GM19193 (cell line): ENCODE measurements around the gene COBL.

Experiments used
- POLR2A ChIP-seq: IDR thresholded peaks from 4 replicates; pipeline ENCODE4 v1.6.1; 2011; ENCODE audit not compliant: insufficient read depth, insufficient read length; ENCODE audit errors: extremely low read depth

COBL gene

DNA sequence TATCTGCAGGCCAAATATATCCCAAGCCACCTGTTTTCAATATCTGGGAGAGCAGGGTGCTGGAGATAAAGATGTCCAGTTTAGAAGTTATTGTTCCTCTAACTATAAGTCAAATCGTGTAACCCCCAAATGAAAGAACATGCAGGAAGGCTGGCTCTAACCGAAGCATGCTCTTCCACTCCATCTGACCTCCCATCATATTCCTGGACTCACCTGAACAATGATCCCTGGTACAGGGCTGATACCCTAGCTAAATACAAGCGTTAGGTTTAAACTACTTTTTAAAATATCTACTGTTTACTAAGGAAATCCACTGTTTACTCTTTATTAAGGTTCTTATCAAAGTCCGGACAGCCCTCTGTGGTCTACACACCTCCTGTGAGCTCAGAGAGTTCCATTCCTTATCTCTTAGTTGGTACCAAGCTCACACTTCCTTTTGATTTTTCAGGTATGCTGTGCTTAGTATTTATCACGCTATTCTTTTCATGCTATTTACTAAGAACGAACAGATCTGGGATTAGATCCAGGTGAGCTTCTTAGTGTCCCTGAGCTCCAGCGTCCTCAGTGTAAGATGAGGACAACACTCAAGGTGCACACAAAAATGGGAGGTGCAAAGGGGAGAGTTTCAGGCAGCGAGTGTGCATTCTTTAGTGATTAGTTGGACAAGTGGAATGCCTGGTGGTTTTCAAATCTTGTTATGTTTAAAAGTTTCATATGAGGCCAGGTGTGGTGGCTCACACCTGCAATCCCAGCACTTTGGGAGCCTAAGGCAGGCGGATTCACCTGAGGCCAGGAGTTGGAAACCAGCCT is 23.6 kb upstream of the COBL start:
- TF ChIP-seq POLR2A, result no peak

DNA sequence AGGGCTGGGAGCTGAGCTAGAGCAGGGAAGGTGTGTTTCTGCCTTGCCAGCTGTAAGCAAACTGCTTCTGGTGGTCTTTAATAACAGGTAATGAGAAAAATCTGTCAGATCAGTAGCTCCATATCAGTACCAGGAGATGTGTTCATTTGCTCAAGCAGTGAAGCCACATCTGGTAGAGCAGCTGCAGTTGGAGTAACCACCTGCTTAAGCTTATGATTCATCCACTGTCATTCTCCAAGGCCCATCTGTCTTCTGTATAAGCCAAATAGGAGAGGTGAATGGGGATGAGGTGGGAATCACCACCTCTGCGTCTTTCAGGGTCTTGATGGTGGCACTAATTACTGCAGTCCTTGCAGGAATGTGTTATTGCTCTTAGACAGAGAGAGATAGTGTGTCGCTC is 18.4 kb upstream of the COBL start:
- TF ChIP-seq POLR2A, result no peak

DNA sequence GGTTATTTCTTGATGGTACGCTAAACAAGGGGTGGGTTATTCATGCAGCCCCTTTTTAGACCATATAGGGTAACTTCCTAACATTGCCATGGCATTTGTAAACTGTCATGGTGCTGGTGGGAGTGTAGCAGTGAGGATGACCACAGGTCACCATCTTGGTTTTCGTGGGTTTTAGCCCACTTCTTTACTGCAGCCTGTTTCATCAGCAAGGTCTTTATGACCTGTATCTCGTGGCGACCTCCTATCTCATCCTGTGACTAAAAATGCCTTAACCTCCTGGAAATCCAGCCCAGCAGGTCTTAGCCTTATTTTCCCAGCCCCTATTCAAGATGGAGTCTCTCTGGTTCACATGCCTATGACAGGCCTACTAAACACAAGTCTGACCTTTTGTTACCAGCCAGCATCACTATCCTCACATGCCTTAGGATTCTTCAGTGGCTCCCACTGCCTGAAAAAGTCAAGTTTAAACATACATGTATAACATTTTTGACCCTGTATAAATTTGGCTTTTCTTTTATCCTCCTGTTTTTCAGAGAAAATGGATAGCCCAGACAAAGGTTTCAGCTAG is 13.2 kb upstream of the COBL start:
- no peak for TF ChIP-seq POLR2A

- no peak for TF ChIP-seq POLR2A
Measured at GRCh38 chr7:51328351-51328801, 11.8 kb upstream of the COBL start.

DNA sequence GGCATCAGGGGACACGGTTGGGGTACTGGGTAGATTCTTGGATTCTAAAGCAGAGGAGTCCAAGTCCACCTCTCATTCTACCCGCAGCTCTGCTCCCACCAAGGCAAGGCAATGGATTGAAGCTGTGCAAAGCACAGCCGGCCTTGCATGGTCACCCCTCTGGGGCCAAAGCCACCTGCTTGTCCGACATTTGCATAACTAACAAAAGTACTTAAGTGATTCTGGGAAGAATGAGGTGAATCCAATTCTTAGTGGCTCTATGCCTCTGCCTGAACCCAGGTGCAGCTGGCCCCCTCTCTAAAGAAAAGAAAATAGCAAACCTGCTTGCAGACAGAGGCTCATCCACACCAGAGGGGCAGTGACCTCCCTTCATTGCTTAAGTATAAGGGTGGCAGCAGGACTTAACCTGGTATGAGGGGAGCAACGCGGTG is 10.7 kb upstream of the COBL start:
- no peak for TF ChIP-seq POLR2A

- TF ChIP-seq POLR2A, result no peak
Measured at GRCh38 chr7:51326656-51327286, 10.2 kb upstream of the COBL start.

DNA sequence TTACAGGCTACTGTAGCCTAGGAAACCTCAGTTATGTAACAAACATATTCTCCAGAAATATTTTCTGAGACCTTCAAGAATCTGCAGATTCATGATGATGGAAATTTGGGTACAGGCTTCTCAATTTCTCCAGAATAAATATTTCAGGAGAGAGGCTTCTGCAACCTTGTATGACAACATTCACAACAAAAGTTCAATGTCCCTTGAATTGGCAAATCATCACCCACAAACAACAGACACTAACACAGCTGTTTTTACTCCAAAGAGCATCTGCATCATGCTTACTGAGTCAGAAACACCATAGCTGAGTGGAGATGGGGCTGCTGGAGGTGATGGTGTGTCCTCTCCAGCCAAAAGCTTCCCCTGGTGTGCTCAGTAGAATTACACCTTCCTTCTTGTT is 9.3 kb upstream of the COBL start:
- TF ChIP-seq POLR2A, result no peak

DNA sequence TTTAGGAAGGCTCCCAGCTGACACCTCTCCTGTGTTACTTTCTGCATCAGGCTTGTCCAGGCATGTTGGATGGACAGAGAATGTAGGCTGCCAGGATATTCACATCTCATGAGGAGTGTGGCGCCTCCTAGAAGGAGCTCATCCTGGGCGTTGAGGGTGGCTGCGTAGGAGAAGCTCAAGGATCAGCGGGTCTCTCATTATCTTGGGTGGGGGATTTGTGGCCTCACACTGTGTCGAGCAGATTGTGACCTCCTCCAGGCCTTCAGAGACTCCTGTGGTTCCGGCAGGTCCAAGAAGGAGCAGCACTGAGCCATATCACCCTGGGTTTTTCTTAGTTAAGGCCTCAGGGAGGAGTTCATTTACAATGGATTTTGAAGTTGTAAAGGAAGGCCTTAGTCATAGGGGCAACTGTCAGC is 8.7 kb upstream of the COBL start:
- no peak for TF ChIP-seq POLR2A

- no peak for TF ChIP-seq POLR2A
Measured at GRCh38 chr7:51324206-51324898, 7.7 kb upstream of the COBL start.

GRCh38 chr7:51321961-51322515 is 5.4 kb upstream of the COBL start:
- no peak for TF ChIP-seq POLR2A

DNA sequence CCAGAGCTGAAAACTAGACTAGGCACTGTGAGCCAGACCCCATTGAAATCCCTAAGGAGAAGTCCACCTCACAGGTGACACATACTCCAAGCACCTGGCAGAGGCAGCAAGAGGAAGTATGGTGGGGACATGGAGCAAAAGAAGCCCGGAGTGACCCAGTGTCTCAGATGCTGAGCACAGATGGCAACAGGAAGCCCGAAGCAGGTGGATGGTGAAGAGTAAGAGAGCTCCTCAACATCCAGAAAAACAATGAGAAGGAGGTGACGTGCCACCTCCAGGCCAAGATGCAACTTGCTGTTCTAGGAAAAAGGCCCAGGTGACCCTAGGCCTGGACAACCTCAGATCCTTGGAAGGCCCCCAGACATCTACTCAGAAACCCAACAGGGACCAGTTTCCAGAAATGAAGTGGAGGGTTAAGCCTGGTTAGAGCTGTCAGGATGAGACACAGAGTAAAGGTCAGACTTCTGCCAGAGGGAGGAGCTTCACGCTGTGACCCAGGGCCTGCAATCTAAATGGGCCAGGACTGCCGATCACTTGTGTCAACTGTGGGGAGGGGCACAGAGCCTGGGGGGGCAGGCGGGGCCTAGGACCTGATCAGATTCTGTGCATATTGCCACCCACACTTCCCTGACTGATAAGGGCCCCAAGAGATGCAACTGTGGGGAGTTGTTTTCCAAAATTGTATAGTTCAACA is 2.4 kb upstream of the COBL start:
- no peak for TF ChIP-seq POLR2A

- TF ChIP-seq POLR2A, result no peak
Measured at GRCh38 chr7:51318001-51318400, 1.4 kb upstream of the COBL start.

DNA sequence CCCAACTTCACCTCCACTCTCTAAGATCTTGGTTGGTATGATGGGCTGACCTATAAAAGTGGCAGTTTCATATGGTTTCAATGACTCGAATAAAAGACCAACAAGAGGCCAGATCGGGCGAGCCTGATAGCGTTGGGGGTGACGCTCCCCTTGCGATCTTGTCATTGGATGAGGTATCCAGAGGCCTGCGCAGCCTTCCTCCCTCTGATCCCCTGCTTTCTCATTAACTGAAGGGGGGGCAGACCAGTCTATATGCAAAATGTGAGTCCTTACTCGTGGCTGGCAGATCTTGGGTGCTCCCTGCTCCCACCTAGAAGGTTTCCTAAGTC is 937 bp upstream of the COBL start:
- TF ChIP-seq POLR2A, result no peak

GRCh38 chr7:51316262-51316665 is 345 bp downstream of the COBL start:
- TF ChIP-seq POLR2A, result no peak
